ENCODE results near the gene GTF3C5. TPM values are rescaled to one million over a fixed set of nuclear protein-coding genes. Genes with fewer than 3 reads are reported as not detected.

The GTF3C5 gene
- total RNA-seq, 1 donor from 2014 or later: 83.6 TPM

DNA sequence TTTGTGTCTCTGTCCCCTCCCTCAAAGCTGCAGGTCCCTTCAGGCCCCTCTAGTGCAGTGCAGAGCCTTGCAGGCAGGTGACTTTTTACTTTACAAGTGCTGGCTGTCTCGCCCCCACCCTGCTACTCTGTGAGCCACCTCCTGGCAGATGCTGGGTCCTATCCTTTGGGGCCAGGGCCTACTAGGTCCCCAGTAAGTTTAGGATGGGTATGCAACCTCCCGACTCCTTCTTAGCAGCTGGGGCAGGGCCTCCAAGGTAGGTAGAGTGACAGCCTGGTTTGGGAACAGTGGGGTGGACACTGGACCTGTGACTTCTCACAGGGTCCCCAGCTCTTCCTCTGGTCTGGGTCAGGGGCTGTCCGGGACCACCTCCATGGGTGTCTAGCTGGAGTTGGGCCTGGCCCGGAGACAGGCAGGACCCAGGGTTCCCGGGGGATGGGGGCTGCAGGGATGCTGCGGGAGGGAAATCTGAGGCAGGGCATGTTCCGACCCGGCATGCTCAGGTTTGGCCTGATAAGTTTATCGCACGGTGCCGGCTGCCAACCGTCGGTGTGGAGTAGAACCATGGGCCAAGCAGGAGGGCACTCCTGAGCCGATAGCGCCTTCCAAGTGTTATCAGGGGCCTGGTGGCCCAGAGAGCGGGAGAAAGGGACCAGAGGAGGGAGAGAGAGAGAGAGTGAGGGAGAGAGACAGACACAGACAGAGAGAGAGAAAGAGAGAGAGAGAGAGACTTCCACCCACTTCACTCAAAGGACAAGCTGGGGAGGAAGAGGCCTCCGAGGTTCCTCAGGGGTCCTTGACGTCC, 31.8 kb upstream of the GTF3C5 start:
- H3K27ac Mint-ChIP-seq: no peak overlapping the region
- no peaks in the 10 kb centered on the region for H3K36me3 Mint-ChIP-seq
- peaks cover 41% of the 10 kb centered on the region for H3K27me3 Mint-ChIP-seq
- TF ChIP-seq, protein P1, sequence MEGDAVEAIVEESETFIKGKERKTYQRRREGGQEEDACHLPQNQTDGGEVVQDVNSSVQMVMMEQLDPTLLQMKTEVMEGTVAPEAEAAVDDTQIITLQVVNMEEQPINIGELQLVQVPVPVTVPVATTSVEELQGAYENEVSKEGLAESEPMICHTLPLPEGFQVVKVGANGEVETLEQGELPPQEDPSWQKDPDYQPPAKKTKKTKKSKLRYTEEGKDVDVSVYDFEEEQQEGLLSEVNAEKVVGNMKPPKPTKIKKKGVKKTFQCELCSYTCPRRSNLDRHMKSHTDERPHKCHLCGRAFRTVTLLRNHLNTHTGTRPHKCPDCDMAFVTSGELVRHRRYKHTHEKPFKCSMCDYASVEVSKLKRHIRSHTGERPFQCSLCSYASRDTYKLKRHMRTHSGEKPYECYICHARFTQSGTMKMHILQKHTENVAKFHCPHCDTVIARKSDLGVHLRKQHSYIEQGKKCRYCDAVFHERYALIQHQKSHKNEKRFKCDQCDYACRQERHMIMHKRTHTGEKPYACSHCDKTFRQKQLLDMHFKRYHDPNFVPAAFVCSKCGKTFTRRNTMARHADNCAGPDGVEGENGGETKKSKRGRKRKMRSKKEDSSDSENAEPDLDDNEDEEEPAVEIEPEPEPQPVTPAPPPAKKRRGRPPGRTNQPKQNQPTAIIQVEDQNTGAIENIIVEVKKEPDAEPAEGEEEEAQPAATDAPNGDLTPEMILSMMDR (conservative IDR thresholded peaks at IDR 0.05): no peak
- no peaks in the 10 kb centered on the region for H3K9me3 Mint-ChIP-seq
- DNase-seq (ENCODE audit: extremely low spot score, unreplicated experiment): no peak
- H3K4me3 Mint-ChIP-seq: no peak overlapping the region
- H3K4me1 Mint-ChIP-seq (ENCODE audit: unreplicated experiment): peaks cover 8% of the 10 kb centered on the region

DNA sequence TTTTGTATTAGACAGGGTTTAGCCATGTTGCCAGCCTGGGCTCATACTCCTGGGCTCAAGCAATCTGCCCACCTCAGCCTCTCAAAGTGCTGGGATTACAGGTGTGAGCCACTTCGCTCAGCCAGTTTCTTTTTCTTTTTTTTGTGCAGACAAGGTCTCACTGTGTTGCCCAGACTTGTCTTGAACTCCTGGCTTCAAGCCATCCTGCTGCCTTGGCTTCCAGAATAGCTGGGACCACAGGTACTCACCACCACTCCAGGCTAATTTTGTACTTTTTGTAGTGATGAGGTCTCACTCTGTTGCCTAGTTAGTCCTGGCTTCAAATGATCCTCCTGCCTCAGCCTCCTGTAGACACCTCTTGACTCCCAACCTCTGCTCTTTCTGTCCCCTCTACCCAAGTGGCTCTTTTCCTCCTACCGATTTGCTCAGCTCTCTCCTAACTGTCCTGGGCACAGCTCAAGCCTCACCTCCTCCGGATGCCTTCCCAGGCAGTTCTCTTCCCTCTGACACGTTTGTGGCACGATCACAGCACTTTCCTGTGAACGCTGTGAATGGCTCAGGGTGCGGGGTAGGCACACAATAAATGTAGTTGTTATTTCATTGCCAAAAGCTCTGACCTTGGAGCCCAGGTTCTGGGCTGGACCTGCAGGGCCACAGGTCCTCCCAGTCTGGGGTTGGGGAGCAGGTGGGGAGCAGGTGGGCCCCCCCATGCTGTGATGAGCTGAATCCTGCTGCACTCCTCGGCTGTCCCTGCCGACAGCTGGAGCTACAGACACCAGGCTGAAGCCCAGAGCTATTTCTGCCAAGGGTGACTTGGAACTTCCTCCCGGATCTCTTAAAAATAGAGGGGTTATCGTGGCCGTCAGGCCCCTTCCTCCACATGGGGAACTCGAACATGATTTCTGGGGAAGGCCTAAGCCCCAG, 28.4 kb upstream of the GTF3C5 start:
- Mint-ChIP-seq H3K9me3 (no peaks in the 10 kb centered on the region), H3K27me3 (peaks cover 39% of the 10 kb centered on the region), H3K36me3 (no peaks in the 10 kb centered on the region), H3K4me3 (no peak overlapping the region), H3K4me1 (ENCODE audit: unreplicated experiment) (peaks cover 6% of the 10 kb centered on the region), H3K27ac (no peak overlapping the region)
- DNase-seq (ENCODE audit: extremely low spot score, unreplicated experiment): no peak
- TF ChIP-seq, protein P1 (conservative IDR thresholded peaks at IDR 0.05): no peak

DNA sequence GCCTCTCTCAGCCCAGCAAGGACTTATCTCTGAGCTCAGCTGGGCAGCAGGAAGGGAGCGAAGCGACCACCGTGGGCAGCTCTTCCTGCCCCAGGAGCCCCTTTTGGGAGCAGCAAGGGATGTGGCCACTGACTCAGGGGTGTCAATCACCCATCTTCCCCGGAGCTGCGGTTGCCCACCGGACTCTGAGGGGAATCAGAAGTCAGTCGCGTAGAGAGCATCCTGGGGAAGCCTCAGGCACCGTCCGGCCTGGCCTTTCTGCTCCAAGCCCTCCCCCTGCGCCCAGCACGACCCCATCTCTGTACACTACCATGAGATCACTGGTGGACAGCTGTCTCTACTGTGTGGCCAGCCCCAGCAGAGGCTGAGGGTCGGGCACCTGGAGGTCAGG, 27.7 kb upstream of the GTF3C5 start:
- Mint-ChIP-seq H3K4me1 (ENCODE audit: unreplicated experiment) (peaks cover 6% of the 10 kb centered on the region), H3K36me3 (no peaks in the 10 kb centered on the region)

DNA sequence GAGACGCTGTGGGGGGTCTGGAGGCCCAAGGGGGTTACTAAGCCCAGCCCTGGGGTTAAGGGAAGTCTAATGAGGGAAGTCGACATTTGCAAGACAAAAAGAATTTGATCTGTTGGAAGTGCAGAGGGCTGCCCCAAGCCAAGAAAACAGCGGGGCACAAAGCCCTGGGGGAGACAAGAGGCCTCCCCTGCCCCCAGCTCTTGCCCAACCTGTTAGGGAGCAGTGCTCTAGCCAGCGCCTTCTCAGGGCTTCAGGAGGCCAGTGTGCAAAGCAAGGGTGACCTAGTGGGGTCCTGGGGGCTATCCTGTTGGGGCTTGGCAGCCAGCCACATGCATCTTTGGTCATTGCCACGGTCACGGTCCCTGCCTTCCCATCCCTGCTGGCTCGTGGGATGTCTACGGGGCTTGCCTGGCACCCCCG, 27.1 kb upstream of the GTF3C5 start:
- DNase-seq (ENCODE audit: extremely low spot score, unreplicated experiment): no peak
- peaks cover 35% of the 10 kb centered on the region for H3K27me3 Mint-ChIP-seq
- TF ChIP-seq, protein P1 (conservative IDR thresholded peaks at IDR 0.05): no peak
- no peaks in the 10 kb centered on the region for H3K36me3 Mint-ChIP-seq
- H3K4me3 Mint-ChIP-seq: no peak overlapping the region
- H3K4me1 Mint-ChIP-seq (ENCODE audit: unreplicated experiment): peaks cover 6% of the 10 kb centered on the region
- H3K9me3 Mint-ChIP-seq: no peaks in the 10 kb centered on the region
- H3K27ac Mint-ChIP-seq: no peak overlapping the region

More for the DNA sequence above, 27.7 kb upstream of the GTF3C5 start:
- no peak for DNase-seq (ENCODE audit: extremely low spot score, unreplicated experiment)
- Mint-ChIP-seq H3K27ac (no peak overlapping the region), H3K4me3 (no peak overlapping the region), H3K27me3 (peaks cover 39% of the 10 kb centered on the region), H3K9me3 (no peaks in the 10 kb centered on the region)
- TF ChIP-seq, protein P1 (conservative IDR thresholded peaks at IDR 0.05): no peak

DNA sequence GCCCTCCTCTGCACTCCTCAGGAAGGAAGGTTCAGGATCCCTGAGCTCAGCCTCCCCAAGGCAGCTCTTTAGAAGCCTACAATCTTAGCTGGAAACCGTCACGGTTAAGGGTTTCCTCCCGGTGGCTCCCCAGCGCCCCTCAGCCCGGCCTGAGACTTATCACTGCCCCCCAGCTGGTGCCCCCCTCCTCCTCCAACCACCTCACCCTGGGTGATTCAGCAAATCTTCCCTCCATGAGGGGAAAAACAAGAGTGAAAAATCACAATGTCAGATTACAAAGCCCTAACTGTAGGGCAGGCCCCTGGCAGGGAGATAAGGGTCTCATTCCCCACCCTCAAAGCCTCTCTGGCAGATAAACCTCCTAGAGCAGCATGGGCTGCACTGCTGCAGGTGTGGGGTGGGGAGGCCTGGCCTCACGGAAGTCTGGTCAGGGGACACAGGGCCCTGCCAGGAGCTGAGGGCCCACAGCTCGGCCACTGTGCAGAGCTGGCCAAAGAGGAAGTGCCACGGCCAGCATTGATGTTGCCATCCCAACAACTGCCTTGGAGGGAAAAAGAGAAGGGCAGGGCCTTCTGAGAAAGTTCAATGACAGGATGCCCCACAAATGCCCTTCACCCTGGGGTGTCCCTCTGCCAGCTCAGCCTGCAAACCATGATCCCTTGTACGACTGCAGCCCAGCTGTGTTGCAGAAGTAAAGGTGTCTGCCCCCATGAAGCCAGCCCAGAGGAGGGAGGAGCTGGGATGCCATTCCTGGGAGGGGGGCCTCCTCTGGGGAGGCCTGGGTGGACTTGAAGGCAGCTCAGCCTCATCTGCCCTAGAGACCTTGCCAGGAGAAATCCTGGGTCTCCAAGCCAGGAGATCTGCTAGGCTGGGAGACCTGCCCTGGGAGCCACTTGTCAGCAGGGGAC, 26.5 kb upstream of the GTF3C5 start:
- TF ChIP-seq, protein P1 (conservative IDR thresholded peaks at IDR 0.05): no peak
- H3K4me1 Mint-ChIP-seq (ENCODE audit: unreplicated experiment): peaks cover 6% of the 10 kb centered on the region
- no peak for DNase-seq (ENCODE audit: extremely low spot score, unreplicated experiment)
- H3K9me3 Mint-ChIP-seq: no peaks in the 10 kb centered on the region
- no peaks in the 10 kb centered on the region for H3K36me3 Mint-ChIP-seq
- H3K4me3 Mint-ChIP-seq: no peak overlapping the region
- peaks cover 36% of the 10 kb centered on the region for H3K27me3 Mint-ChIP-seq
- H3K27ac Mint-ChIP-seq: no peak overlapping the region

All from type B pancreatic cell (in vitro differentiated cells).